HFFc6 (cell line): Measurements from ENCODE around the gene CYB561D2. TPM values are rescaled to one million over a fixed set of nuclear protein-coding genes. Genes with fewer than 3 reads are reported as not detected.

Experiments used
- DNase-seq: peaks from one replicate; pipeline ENCODE4 v3.0.0-alpha.2; 2018
- H3K27ac Mint-ChIP-seq: 2 replicates; pipeline ENCODE4 v1.8.0; 2020; ENCODE audit warnings: mild to moderate bottlenecking, mixed read lengths
- H3K27me3 Mint-ChIP-seq: 2 replicates; pipeline ENCODE4 v1.8.0; 2021; ENCODE audit warnings: mild to moderate bottlenecking, moderate library complexity, mixed read lengths; ENCODE audit not compliant: insufficient read depth
- H3K36me3 Mint-ChIP-seq: 2 replicates; pipeline ENCODE4 v1.8.0; 2021; ENCODE audit warnings: low read depth, mixed read lengths
- H3K4me1 Mint-ChIP-seq: 2 replicates; pipeline ENCODE4 v1.8.0; 2020; ENCODE audit warnings: low read depth, mixed read lengths
- H3K4me3 Mint-ChIP-seq: 2 replicates; pipeline ENCODE4 v1.8.0; 2020; ENCODE audit warnings: mild to moderate bottlenecking, moderate library complexity, mixed read lengths
- H3K9me3 Mint-ChIP-seq: 2 replicates; pipeline ENCODE4 v1.8.0; 2020; ENCODE audit warnings: mild to moderate bottlenecking, mixed read lengths
- CTCF ChIP-seq: fragments of 200-600 bp; sonication (generic); IDR thresholded peaks from 2 replicates; pipeline ENCODE4 v1.5.0; 2021; ENCODE audit warnings: antibody characterized with exemption, mild to moderate bottlenecking
- total RNA-seq, 6 experiments: library from RNA; stranded (reverse); fragmentation: NEBNext Ultra II Directional; extraction: Animal tissue kit (Norgen Biotek cat#: 25700); gene quantifications; 2 replicates in 1 of 6; 3 replicates in 5 of 6; pipeline ENCODE4 v1.2.3, GENCODE V29; 2021

The CYB561D2 gene
- total RNA-seq, 6 experiments from 2014 or later, result 20.5 to 25.2 (median 24.0) TPM

DNA sequence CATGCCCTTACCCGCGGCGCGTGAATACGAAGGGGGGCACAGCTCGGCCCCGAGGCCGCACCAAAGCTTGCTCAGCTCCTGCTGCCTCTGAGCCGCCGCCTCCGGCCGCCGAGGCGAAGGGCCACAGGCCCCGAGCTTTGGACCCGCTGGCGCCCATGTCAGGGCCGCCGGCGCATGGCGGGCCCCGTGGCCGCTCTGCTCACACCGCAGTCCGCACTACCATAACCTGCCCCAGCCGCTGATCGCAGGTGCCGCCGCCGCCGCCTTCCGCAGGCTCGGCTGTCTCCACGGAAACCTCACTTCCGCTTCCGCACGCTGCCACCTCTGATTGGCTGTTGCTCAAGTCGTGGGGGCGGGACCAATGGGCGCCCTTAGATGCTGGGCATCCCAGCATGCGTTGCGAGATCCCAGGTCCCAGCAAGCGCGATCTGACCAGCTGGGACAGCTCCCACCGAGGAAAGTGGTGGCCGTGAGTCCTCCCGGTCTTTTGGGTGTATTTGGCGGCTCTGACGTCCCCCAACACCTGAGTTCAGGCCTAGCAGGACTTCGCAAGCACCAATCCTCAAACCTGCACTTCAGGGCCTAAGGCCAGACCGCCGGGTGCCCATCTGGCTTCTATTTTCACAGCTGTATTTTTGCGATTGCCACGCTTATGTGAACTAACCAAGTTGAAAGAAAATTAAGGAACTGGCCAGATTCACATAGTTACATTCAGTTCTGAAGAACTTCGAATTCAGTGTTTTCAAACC is 22.5 kb upstream of the CYB561D2 start, which contains the start of gene TUSC2:
Gene TUSC2, minus strand, starts transcription at position 281 of the 749 bp plus-strand sequence. Its CDS starts 124 bp downstream, at position 157.
- H3K4me3 Mint-ChIP-seq, result peak within 1 kb of the TSS; percentile 94
- peaks cover 14% of the 10 kb centered on the region for H3K4me1 Mint-ChIP-seq
- no peak for TF ChIP-seq CTCF
- H3K27me3 Mint-ChIP-seq, result peaks cover 2% of the 10 kb centered on the region
- peaks cover 7% of the 10 kb centered on the region; the same call in 1 of the 2 replicates for H3K36me3 Mint-ChIP-seq
- peak; percentile 94 for DNase-seq
- H3K27ac Mint-ChIP-seq, result peak within 1 kb of the TSS; percentile 84
- H3K9me3 Mint-ChIP-seq, result no peaks in the 10 kb centered on the region

DNA sequence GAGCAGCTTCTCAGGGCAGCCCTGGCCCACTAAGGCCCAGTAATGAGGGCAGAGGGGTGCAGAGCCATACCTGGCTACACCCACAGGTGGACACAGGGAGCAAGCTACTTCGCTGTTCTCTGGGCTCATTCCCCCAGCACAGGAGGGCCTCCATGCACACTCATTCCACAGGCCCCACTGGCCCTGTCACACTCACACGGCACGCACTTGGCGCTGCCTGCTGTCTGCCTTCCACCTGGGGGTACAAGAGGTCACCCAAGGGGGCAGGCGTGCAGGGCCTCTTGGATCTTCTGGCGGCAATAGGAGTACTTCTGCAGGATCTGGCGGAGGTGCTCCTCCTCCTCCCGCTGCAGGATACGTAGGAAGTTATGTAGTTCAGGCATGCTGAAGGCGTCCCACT is 20.3 kb upstream of the CYB561D2 start:
- DNase-seq, result no peak
- Mint-ChIP-seq H3K27ac (no peak overlapping the region), H3K9me3 (no peaks in the 10 kb centered on the region), H3K4me1 (peaks cover 35% of the 10 kb centered on the region), H3K36me3 (peaks cover 18% of the 10 kb centered on the region; the same call in 1 of the 2 replicates), H3K4me3 (no peak overlapping the region), H3K27me3 (peaks cover 5% of the 10 kb centered on the region)
- TF ChIP-seq CTCF, result no peak

DNA sequence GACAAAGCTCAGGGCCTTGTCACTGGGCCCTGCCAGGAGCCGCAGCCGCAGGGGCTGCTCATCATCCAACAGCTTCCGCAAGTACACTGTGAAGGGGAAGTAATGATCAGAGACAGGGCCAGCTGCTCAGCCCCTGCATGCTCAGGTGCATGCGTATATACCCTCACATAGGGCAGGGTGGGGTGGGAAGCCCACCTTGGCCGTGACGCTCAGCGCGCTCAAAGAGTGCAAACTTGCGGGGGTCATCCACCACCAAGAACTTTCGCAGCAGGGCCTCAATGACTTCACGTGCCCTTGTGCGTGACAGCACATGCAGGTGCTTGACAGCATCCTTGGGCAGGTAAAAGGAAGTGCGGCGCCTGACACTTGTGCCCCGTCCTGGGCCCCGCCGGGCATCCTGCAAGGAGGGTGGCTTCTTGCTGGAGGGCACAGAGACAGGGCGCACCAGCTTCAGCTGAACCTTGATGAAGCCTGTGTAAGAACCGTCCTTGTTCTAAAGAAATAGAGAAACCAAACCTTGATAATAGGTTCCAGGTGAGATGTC is 19.2 kb upstream of the CYB561D2 start:
- peaks cover 46% of the 10 kb centered on the region for H3K4me1 Mint-ChIP-seq
- no peak overlapping the region; the same call in 1 of the 2 replicates for H3K27ac Mint-ChIP-seq
- no peak overlapping the region for H3K4me3 Mint-ChIP-seq
- peaks cover 5% of the 10 kb centered on the region for H3K27me3 Mint-ChIP-seq
- H3K36me3 Mint-ChIP-seq, result peaks cover 22% of the 10 kb centered on the region; the same call in 1 of the 2 replicates
- TF ChIP-seq CTCF, result no peak
- no peak for DNase-seq
- no peaks in the 10 kb centered on the region for H3K9me3 Mint-ChIP-seq

DNA sequence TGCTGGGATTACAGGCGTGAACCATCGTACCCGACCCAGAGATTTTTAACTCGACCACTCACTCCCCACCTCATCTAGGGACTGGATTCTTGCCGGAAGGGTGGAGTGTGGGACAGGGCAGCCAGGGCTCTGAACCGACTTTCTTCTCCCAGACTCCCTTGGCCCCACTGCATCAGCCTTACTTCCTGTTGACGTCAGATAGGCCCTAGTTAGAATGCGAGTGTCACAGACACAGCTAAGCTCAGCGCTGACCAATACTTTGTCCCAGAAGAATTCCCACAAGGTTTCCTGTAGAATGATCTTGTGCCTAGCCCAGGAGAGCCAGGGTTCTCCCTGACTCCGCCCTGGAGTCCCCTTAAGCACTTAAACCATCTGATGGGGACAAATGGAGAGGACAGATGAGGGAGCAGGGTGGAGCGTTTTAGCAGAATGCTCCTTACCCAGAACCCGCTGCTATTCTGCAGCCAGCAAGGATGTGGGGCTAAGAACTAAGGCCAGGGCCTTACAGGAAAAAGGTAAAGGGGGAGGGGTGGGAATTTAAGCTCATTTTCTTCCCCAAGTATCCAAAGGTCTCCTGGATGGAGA is 16.8 kb upstream of the CYB561D2 start:
- H3K36me3 Mint-ChIP-seq, result peaks cover 24% of the 10 kb centered on the region
- no peaks in the 10 kb centered on the region for H3K9me3 Mint-ChIP-seq
- H3K27ac Mint-ChIP-seq, result peak overlapping the region; percentile 88
- peaks cover 3% of the 10 kb centered on the region; the same call in 1 of the 2 replicates for H3K27me3 Mint-ChIP-seq
- no peak for TF ChIP-seq CTCF
- H3K4me3 Mint-ChIP-seq, result peak overlapping the region; percentile 70
- peaks cover 45% of the 10 kb centered on the region for H3K4me1 Mint-ChIP-seq
- no peak for DNase-seq

DNA sequence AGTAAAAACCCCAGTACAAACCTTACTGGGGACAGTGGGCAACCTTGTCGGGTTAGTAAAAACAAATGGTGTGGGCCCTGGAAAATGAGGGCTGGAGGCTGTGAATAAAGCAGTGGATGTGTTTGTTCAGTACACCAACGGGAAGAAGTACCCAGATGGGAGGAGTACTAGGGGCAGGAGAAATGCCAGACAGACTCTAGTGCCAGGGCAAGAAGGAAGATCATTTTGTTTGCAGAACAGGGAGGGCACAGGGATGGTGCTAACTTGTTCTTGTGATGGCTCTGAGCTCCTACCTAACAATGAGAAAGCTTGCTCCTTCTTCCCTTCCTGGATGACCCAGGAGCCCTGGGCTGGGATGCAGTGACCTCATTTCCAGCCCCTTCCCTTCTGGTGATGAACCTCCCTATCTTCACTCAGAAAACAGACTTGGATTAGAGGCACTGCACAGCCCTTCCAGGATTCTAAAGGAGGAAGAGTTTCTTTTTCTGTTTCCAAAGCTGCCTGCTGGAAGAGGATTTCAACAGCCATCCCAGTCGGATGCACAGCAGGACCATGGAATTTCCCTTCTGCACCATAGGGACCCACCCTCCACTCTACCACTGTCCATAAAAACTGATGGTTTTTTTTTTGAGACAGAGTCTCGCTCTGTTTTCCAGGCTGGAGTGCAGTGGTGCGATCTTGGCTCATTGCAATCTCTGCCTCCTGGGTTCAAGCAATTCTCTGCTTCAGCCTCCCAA is 16.2 kb upstream of the CYB561D2 start:
- Mint-ChIP-seq H3K36me3 (peaks cover 28% of the 10 kb centered on the region), H3K4me3 (peak overlapping the region; percentile 70), H3K9me3 (no peaks in the 10 kb centered on the region), H3K4me1 (peaks cover 52% of the 10 kb centered on the region), H3K27me3 (peaks cover 4% of the 10 kb centered on the region; the same call in 1 of the 2 replicates), H3K27ac (peak overlapping the region; percentile 88)
- no peak for TF ChIP-seq CTCF
- DNase-seq, result no peak
